HG02885 (cell line): ENCODE results near the gene METTL5.

ENCODE experiments used
- ATAC-seq: cut with Tn5 transposase; IDR thresholded peaks from one replicate; pipeline ENCODE4 v1.9.1; 2021; ENCODE audit warnings: mild to moderate bottlenecking; ENCODE audit not compliant: unreplicated experiment, poor library complexity

The METTL5 gene

GRCh38 chr2:169795181-169795580, 29.5 kb downstream of the METTL5 start:
- no peak for ATAC-seq

GRCh38 chr2:169790581-169790980, 34.1 kb downstream of the METTL5 start:
- no peak for ATAC-seq

- no peak for ATAC-seq
These were observed 42.2 kb downstream of the METTL5 start for GRCh38 chr2:169782513-169782912.

- no peak for ATAC-seq
These were observed 43.3 kb downstream of the METTL5 start for GRCh38 chr2:169781249-169782013.

- no peak for ATAC-seq
These were observed 46.3 kb downstream of the METTL5 start for GRCh38 chr2:169778446-169778845.

GRCh38 chr2:169776252-169776761, 48.4 kb downstream of the METTL5 start:
- ATAC-seq, result no peak

- ATAC-seq, result no peak
These were observed 48.9 kb downstream of the METTL5 start for GRCh38 chr2:169775765-169776164.

- no peak for ATAC-seq
These were observed 49.4 kb downstream of the METTL5 start for GRCh38 chr2:169775354-169775753.

GRCh38 chr2:169772651-169773050, 52.1 kb downstream of the METTL5 start:
- ATAC-seq, result no peak

GRCh38 chr2:169771612-169772011, 53.1 kb downstream of the METTL5 start:
- ATAC-seq, result no peak

- ATAC-seq, result no peak
These were observed 53.7 kb downstream of the METTL5 start for GRCh38 chr2:169771021-169771420.

- no peak for ATAC-seq
These were observed 56.3 kb downstream of the METTL5 start for GRCh38 chr2:169768262-169768995.

GRCh38 chr2:169767243-169767888, 57.3 kb downstream of the METTL5 start:
- ATAC-seq, result no peak

- no peak for ATAC-seq
These were observed 59.2 kb downstream of the METTL5 start for GRCh38 chr2:169765523-169765922.

GRCh38 chr2:169761970-169762292, 62.8 kb downstream of the METTL5 start:
- ATAC-seq, result no peak
